Iris pigment epithelial cell (primary cell): Measurements from ENCODE around the gene EXOC4.

ENCODE experiments used
- DNase-seq: peaks from one replicate; pipeline ENCODE4 v3.0.0-alpha.2; 2011; ENCODE audit warnings: low read depth

The EXOC4 gene

DNA sequence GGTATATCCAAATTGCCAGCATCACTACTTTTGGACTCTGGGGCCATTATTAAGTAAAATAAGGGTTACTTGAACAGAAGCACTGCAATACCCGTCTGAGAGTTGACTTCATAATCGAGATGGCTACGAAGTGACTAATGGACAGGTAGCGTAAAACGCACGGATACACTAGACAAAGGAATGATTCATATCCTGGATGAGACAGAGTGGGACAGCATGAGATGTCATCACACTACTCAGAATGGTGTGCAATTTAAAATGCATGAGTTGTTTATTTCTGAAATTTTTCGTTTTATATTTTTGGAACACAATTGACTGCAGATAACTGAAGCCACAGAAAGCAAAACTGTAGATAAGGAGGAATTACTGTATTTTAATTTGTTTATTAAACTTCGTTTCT lies 452.7 kb downstream of the EXOC4 start:
- peak; percentile 92 for DNase-seq

DNA sequence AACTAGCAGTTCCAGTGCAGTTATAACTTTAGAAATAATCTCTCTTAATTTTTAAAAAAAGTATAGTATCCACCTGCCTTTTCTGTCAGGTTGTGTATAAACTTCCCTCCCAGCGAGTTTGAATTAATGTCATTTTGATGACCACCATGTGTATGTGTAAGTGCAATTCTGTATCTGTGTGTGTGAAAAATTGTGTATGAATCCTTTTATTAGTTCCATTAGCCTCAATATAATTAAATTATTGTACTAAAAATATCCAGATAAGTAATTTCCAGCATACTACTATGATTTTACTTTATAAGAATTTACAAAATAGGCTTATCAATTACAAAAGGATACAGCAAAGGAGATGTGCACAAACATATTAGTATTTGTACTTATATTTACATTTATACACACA lies 453.1 kb downstream of the EXOC4 start:
- no peak for DNase-seq

DNA sequence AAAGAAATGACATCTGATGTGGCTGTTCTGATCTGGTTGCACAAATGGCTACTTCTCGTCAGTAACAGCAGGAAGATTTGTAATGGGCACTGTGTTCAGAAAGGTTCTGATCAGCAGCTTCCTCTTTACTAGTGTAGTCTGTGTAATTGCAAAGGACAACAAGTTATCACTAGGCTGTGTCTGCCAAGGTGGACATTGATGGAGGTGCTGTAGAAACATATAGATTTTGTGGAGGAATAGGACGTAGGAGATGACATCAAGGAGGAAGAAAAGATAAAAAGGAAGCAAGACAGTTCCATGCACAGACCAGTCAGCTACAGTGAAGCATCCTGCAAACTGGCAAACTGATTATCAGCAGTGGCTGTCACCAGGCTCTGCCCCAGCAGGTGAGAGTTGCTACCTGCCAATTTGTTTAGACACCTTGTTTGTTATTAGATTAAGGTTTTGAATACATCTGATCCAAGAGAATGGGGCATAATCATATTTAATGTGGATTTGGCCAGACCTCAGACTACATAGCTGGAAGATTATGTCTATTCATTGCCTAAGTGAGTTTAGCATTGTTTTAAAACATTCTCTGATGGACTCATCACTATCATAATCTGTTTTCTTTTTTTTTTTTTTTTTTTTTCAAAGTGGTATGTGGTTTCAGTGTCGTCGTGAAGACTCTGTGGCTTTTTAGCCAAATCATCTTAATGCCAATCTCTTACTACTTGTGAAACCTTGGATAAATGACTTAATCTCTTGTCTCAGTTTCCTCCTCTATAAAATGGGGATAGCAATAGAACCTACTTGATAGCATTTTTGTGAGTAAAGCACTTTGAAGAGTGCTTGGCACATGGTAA lies 456.4 kb downstream of the EXOC4 start:
- peak; percentile 23 for DNase-seq

DNA sequence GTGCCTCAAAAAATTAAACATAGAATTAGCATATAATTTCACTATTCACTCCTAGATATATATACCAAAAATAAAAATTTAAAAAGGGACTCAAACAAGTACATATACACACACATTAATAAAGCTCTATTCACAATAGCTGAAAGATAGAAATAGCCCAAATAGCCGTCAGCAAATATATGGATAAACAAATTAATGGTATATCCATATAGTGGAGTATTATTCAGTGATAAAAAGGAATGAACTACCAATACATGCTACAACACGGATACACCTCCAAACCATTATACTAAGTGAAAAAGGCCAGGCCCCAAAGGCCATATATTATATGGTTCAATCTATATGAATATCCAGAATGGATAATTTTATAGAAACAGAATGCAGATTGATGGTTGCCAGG lies 459.7 kb downstream of the EXOC4 start:
- no peak for DNase-seq

DNA sequence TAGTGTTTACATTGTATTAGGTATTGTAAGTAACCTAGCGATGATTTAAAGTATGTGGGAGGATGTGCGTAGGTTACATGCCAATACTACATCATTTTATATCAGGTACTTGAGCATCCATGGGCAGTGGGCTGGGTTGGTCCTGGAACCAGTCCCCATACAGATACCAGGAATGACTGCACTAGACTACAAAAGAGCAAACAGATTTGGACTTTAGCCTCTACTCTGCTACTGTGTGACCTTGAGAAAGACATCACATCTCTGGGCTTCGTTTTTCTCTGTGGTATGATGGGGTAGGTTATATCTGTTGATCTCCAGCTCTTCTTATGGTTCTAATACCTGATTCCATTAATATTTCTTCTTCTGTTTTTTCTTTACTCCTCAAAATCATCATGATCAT lies 461.8 kb downstream of the EXOC4 start:
- DNase-seq, result no peak

DNA sequence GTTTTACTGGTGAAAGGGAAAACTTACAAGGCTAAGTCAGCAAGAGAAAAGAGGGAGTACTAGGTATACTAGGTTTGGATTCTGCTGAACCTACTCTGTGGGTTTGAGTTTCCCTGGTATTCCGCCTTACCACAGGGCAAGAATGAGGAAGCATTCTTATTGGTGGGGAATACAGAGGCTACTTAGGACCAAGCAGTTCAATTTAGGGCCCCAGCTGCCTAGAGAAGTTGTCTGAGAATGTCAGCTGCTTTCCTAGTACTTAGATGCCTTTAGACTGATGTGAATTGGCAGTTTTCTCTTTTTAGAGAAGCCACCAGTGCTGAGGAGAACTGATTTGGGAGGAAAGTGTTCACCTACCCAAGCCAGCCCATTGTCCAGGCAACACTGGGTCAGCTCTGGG lies 465.3 kb downstream of the EXOC4 start:
- DNase-seq, result no peak

DNA sequence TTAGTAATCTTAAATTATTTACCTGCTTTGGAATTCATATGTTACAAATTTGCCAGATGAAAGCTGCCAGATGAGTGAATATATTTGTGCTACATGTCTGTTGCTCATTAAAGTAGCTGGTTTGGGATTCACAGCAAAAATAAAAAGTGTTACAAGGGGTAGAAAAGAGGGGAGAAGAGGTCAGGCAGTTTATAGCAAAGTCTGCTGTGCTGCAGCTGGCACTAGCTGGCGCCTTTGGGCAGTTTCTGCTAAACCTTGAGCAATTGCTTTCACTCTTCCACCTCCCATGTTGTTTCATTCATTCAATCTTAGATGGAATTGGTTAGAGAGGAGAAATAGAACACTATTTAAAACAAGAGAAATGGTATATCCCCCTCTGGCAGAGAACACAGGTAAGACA lies 470.2 kb downstream of the EXOC4 start:
- no peak for DNase-seq

DNA sequence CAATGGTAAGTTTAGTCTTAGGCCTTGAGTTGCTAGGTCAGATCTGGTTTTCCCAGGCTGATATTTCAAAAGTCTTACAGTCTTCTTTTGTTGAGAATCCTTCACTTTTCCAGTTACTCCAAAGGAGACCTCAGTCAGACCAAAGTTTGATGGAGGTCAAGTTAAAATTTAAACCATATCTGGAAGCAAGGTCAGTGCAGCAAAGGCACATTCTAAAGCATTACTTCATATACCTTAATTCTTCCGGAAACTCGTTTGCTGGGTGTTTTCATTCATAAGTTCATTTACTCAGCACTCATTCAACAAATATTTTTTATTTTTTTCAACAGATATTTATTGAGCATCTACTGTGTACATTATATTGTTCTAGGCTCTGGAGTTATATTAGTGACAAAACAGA lies 471.3 kb downstream of the EXOC4 start:
- no peak for DNase-seq

DNA sequence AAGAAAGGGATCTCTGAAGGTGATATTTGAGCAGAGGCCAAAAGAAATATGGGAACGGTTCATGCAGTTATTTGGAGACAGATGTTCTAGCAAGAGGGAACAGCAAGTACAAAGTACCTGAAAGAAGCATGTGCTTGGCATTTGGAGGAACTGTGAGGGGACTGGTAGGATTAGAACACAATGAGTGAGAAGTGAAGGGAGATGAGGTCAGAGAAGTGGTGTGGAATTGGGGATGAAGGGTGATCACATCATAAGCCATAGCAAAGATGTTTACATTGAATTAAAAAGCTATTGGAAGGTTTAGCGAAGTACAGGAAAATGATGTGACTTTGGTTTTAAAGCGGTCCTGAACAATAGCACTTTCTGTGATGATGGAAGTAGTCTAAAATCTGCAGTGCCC lies 471.8 kb downstream of the EXOC4 start:
- no peak for DNase-seq

DNA sequence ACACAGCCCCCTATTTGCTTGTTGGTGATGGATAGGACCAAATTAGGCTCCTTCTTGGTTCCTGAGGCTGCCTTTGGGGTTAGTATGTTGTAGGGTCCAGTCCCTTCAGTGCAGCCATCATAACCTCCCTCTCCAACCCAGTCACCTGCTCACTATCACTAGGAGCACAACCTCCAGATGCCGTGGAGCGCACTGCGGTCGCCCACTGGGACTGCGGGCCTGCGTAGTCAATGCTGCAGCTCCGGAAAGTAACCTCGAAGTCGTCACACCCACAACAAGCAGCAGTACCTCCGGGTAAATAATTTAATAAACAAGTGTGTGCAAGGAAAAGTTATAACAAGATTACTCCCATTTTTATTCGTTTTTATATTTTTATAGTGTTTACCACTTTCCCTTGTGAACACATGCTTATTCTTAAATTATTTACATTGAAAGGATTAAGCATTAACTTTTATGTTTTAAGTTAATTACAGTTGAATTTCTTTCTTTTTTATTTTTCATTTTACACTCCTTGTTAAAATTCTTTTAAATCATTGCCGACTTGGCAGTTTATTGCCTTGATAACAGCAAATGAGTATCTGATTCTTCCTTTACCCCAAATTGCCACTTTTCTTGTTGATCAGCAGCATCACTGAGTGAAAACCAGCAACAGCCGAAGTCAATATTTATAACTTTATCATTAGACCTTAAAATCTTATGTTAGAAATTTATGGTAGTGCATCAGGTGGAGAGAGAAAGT lies 474.8 kb downstream of the EXOC4 start:
- DNase-seq, result no peak

DNA sequence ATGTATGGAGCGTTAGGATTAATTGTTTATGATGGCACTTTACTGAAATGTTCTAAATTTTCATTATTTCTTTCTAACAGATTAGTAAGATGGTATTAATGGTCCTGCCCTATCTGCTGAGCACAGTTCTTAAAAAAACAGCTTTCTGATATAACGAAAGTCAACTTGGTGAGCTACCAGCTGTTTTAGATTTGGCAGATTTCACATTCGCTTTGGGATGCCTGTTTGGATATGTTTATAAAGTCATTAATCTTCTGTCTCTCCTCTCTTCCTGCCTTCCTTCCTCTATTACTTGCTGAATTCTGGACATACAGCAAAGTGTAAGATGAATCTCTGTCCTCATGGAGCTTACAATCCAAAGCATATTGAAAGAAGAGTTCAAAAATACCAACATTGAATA lies 477.5 kb downstream of the EXOC4 start:
- DNase-seq, result no peak

DNA sequence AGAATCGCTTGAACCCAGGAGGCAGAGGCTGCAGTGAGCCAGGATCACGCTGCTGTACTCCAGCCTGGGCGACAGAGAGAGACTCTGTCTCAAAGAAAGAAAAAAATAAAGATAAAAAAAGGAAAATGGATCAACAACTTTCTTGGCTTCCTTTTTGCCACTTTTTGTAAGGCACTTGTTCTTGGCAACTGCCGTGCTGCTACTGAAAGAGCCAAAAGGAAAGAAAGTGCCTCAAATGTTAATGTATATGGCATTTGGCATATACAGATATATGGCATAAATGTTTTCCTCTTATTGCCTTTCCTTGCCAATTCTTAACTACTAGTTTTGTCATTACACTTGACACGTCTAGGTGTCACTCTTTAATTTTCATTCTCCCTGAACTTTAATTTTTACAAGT lies 480.5 kb downstream of the EXOC4 start:
- no peak for DNase-seq

DNA sequence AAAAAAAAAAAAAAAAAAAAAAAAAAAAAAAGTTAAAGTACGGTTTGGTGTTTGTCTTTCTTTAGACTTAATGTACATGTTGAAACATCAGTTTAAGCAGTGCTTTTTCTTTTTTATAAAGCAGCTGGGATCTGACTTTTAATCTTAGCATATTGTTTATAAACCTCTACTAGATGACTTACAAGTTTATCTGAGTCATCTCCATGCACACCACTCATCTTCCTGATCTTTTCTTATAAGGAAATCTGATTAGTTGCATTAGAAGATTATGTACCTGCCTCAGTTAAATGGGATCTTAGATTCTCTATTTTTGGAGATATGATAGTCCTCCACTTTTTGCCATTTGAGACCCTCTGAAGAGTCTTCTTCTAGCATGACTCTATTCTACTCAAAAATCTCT lies 482.3 kb downstream of the EXOC4 start:
- DNase-seq, result peak; percentile 61

DNA sequence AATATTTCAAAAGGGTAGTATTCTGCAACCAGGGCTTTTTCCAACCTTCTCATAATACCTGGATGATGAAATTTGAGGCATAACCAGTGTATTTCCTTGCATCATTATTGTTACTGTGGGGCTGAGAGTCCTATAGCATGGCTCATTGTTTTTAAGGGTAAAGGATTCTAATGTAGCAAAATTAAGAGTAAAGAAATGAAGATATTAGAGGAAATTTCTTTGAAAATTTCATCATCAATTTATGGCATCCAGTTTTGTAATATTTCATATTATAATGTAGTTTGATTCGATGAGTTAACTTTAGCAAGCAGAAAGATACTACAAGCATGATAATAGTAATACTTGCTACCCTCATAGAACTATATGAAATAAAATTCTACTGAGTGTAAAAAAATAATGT lies 486.9 kb downstream of the EXOC4 start:
- no peak for DNase-seq

DNA sequence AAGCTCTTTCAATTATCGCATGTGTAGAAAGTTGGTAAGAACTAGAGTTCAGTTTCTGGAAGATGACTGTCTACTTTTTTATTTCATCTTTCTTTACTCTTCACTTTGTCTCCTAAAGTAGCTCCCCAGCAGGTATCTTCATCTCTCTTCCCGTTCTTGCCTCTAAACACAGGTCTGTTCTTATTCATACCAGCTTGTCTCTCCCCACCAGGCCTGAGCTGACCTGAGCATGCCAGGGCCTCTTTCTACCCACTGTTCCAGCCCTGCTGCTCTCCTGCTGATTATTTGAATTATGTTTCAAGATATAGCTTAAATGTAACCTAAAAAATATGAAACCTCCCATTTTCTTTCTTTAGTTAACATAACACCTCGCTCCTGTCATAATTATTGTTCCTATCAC lies 488.2 kb downstream of the EXOC4 start:
- no peak for DNase-seq

DNA sequence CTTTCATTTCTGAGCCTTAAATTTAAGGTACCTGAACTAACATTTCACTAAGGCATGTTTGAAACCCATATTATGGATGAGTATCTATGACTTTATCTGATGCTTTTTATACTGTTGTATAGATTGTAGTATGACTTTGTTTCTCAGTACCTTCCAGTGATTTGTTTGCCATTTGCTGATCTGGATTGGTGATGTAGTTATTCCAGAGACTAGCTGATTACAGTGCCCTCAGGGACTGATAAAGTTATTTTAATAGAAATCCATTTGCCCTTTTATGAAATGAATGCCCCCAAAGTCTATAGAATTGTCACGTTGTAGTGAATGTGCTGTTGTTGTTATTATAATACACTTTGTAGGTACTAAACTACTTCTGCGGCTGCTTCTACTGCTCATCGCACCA lies 488.8 kb downstream of the EXOC4 start:
- no peak for DNase-seq

DNA sequence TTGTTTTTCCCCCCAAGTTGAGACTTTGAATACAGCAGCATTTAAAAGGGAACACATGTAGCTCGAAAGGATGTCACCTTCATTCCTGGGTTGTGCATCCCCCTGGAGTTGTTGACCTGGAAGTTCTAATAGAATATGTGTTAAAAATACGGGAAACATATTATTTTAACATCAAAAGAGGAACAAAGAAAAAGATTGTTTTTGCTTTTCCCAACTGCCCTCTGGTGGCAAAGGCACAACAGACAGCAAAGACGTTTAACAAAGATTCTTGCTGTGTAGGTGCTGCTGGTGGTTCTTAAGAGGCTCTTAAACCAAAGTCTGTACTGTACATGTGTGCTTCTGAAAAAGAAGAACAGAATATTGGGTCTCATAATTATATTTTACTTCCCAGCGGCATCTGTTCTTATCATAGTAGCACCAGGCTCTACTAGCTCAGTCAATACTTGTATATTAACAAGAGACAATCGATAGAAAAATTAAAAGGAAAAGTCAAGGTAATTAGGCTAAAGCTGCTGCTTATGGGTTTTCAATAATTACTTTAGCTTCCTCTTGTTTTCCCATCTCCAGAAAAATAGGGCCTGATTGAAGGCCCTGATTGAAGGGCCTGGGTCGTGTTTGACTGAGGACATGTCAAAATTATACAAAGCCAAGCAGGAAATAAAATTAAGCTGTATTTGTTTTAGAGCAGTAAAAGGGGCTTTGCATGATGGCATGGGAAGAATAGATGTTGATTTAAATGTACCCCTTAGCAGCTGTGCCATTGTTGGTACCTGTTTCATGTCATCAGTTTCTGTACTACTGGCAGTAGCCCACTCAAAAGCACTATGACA lies 490.0 kb downstream of the EXOC4 start:
- peak; percentile 45 for DNase-seq

DNA sequence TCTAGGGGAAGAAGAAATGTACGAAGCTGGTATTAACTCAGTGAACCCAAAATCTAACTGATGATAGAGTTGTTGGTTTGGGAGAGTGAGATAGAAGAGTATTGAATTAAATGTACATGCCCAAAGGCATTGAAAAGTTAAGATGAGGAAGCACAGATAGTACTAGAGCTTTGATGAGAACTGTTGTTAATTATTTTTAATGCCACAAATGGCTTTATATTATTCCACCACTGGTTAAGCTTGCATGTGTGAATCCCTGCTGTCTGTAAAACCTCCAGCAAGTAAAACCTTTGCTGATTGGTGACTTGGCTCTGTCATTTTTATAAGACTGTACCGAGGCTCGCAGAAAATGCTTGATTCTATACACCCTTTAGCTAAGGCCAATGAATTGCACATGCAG lies 491.6 kb downstream of the EXOC4 start:
- no peak for DNase-seq

DNA sequence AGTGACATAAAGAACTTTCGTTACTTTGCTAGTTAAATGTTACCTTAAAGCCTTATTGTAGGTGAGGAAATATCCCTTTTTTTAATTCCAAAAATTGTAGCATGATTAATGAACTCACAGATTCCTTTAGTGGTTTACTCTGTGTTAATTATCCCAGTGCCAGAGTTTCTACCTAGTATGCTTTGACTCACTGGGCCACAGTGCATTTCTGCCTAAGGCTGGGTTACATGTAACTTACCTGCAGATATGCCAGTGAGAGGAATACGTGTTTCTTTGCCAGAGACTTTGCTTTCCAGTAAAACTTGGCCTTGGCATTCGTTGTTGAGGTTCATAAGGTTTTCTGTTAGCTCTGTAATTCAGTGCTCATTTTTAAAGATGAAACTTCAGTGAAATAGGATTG lies 493.4 kb downstream of the EXOC4 start:
- DNase-seq, result no peak

DNA sequence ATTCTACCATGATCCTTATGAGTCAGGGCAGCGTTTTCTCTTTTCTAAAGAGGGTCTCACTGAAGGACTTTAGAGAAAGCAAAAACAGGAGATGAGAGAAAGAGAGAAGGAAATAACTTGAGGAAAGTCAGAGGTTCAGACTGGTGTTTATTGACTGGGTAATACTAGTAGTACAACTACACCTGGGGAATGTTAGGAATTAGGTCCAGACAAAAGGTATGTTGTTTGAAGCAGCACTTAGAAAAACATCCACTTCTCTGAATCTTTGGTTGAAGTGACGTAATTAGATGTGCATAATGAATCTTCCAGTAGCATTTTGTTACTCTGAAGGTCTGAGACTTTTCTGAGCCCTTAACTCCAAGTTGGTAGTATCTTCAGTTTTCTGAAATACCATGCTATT lies 494.0 kb downstream of the EXOC4 start:
- DNase-seq, result no peak

DNA sequence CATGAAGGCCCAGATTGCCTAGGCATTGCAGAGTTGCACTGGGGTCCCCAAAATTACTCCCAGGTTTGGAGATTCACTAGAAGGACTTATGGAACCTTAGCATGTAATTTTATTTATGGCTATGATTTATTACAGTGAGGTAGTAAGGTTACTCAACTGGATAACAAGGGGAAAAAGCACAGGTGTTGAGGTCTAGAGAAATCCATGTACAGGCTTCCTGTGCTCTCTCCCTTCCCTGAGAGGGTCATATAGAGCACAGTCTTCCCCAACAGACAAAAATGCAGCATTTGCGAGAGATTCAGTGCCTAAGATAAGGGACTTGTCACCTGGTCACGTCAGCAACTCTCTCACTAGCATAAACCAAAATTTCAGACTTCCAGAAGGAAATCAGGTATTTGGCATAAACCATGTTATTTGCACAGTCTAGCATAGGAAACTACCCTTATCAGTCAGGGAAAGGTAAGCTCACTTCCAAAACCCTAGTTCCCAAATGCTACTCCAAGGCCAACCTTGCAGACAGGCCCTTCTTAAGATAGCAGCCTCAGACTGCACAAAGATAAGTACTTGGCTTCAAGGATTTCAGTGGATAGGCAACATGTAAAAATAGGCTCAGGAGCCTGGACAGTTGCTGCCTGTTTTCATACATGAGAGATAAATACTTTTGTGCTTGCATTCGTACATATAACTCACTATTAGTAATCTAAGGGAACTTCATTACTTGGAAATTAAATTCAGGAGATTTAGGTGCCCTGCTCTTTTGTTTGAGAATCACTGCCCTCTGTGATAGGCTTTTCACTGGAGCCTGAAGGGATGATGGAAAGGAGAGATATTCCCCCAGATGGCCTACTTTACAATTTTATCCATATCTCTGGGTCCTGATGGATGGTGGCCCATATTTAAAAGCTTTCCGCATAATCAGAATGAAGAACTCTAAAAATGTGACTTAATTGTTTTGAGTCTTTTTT lies 495.8 kb downstream of the EXOC4 start:
- no peak for DNase-seq

DNA sequence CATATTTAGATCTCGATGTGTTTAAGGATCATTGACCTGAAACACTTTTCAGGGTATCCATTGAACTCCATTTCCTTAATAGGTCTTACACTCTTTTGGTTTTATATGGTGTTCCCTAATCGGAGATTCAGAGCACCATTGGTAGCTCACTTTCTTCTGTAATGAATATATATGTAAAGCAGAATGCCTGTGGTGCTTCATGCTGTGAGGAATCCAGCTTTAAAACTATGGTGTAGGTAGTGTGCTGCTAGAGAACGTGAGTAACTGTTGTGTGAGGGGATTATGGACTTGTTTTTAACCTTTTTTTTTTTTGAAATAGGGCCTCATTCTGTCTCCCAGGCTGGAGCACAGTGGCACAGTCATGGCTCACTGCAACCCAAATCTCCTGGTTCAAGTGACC lies 497.4 kb downstream of the EXOC4 start:
- DNase-seq, result no peak
